Gastroesophageal sphincter (tissue), 4 donors: ENCODE measurements around the gene ACTL7A. TPM values are rescaled to one million over a fixed set of nuclear protein-coding genes. Genes with fewer than 3 reads are reported as not detected.

Experiments
- ATAC-seq: fragments of 150-250 bp; one replicate; pipeline ENCODE4 v1.9.1; 2016; ENCODE audit warnings: mild to moderate bottlenecking, moderate library complexity
- H3K27ac ChIP-seq, 4 donors: fragments of 200-600 bp; sonication (generic) in 3 of 4; 1 replicate in 3 of 4; 2 replicates in 1 of 4; pipeline ENCODE4 v1.5.1; 2016 to 2019
- H3K27me3 ChIP-seq: fragments of 200-600 bp; sonication (generic); one replicate; pipeline ENCODE4 v1.5.1; 2019
- H3K36me3 ChIP-seq, 2 donors: fragments of 200-600 bp; sonication (generic); one replicate each; pipeline ENCODE4 v1.5.1; 2019; ENCODE audit warnings: control low read depth in 1 of 2
- H3K4me1 ChIP-seq, 3 donors: fragments of 200-600 bp; sonication (generic); 1 replicate in 2 of 3; 2 replicates in 1 of 3; pipeline ENCODE4 v1.5.1; 2016 to 2019; ENCODE audit warnings: control low read depth in 2 of 3
- H3K4me3 ChIP-seq, 2 donors: fragments of 200-600 bp; sonication (generic); one replicate each; pipeline ENCODE4 v1.5.1; 2019; ENCODE audit warnings: mild to moderate bottlenecking in 1 of 2, moderate library complexity in 1 of 2
- H3K9me3 ChIP-seq, 3 donors: fragments of 200-600 bp; sonication (generic); one replicate each; pipeline ENCODE4 v1.5.1; 2017 to 2019; ENCODE audit warnings: control low read depth in 2 of 3
- CTCF ChIP-seq, 4 experiments: fragments of 200-600 bp in 2 of 4; fragments of 450-650 bp in 2 of 4; sonication (generic) in 1 of 4; IDR thresholded peaks; one replicate each; pipeline ENCODE4 v1.5.1; 2017 to 2019; ENCODE audit warnings: antibody characterized with exemption in 4 of 4, mild to moderate bottlenecking in 2 of 4, moderate library complexity in 2 of 4
- EP300 ChIP-seq: sonication (generic); formaldehyde crosslinking; IDR thresholded peaks from one replicate; pipeline ENCODE4 v1.6.1; 2017; ENCODE audit warnings: antibody characterized with exemption, mild to moderate bottlenecking
- POLR2A ChIP-seq, 2 donors: fragments of 450-650 bp; IDR thresholded peaks; one replicate each; pipeline ENCODE4 v1.6.1; 2017; ENCODE audit warnings: antibody characterized with exemption in 2 of 2, mild to moderate bottlenecking in 2 of 2, moderate library complexity in 1 of 2
- POLR2AphosphoS5 ChIP-seq: sonication (generic); formaldehyde crosslinking; IDR thresholded peaks from one replicate; pipeline ENCODE4 v1.6.1; 2017; ENCODE audit warnings: antibody characterized with exemption
- WGBS, 2 donors: methylation state at CpG; one replicate each; pipeline ENCODE4 v1.1.5; 2018; ENCODE audit warnings: low coverage in 1 of 2; 5-methylcytosine and 5-hydroxymethylcytosine counted together
- small RNA-seq, 4 donors: library from RNA; depleted of rRNA; stranded (forward); fragments of <200 nt; gene quantifications; one replicate each; pipeline ENCODE3, GENCODE V24; 2016
- total RNA-seq, 4 donors: library from RNA; depleted of rRNA; stranded (reverse); fragments of >200 nt; gene quantifications; one replicate each; pipeline ENCODE4 v1.1.0, GENCODE V29; 2016

The ACTL7A gene
- total RNA-seq, 4 donors from 2014 or later: not detected

GRCh38 chr9:108911820-108912219 is 49.8 kb downstream of the ACTL7A start:
- Histone ChIP-seq H3K36me3 (peaks cover 8 to 99% of the 10 kb centered on the region in 2 donors), H3K4me1 (no peaks in the 10 kb centered on the region), H3K4me3 (no peak overlapping the region), H3K27ac (no peak overlapping the region), H3K27me3 (no peaks in the 10 kb centered on the region), H3K9me3 (no peaks in the 10 kb centered on the region)
- TF ChIP-seq CTCF (IDR thresholded peaks at IDR 0.05) (no peak), POLR2A (IDR thresholded peaks at IDR 0.05) (no peak), POLR2AphosphoS5 (no peak), EP300 (no peak)
- 17 to 33% methylated on average over 1 of the region's 1 CpG for WGBS, 2 donors
- ATAC-seq: no peak

Small RNA genes lying within 50 kb of the gene (small RNA-seq; reads per million reads assigned to genes)
- gene AL359692.1: 0 reads per million in 4 donors

Other genes starting within 250 kb of the ACTL7A start
- gene ACTL7B, start 6.3 kb upstream of the ACTL7A start, total RNA-seq: not detected
- gene ELP1, start 71.9 kb downstream of the ACTL7A start, total RNA-seq: 10 to 100 TPM; 15.2 to 23.3 (median 18.9) TPM
- 10 to 100 TPM in 2 of 4 donors, 1 to 10 TPM in 2; 7.1 to 28.1 (median 9.5) TPM for gene ABITRAM, start 72.1 kb downstream of the ACTL7A start, total RNA-seq
- 100 to 1,000 TPM in 1 of 4 donors, 10 to 100 TPM in 3; 66.3 to 111 (median 83.1) TPM for gene CTNNAL1, start 151.2 kb downstream of the ACTL7A start, total RNA-seq